SK-N-SH (cell line): ENCODE results near the gene APP. TPM values are rescaled to one million over a fixed set of nuclear protein-coding genes. Genes with fewer than 3 reads are reported as not detected.

Experiments
- CTCF ChIA-PET: fragments of 300-600, 350-600 bp; formaldehyde crosslinking; extraction: SDS; loops from one replicate; lab custom pipeline; 2021; lab: Yijun Ruan, JAX
- POLR2A ChIA-PET: fragments of 350-600 bp; sonication (Branson Sonifier 250); formaldehyde crosslinking; extraction: SDS; loops from one replicate; lab custom pipeline; 2020; ENCODE audit warnings: antibody characterized with exemption, inconsistent platforms; lab: Yijun Ruan, JAX
- DNase-seq: peaks from one replicate; pipeline ENCODE4 v3.0.0; 2012
- H2AFZ ChIP-seq: fragments of 200-600 bp; sonication (generic); 2 replicates; pipeline ENCODE4 v1.8.1; 2016; ENCODE audit warnings: antibody characterized with exemption, mild to moderate bottlenecking, low read depth
- H3F3A ChIP-seq: fragments of 200-600 bp; sonication (generic); replicated peaks from 2 replicates; pipeline ENCODE3; 2016; ENCODE audit warnings: antibody characterized with exemption, mild to moderate bottlenecking; ENCODE audit not compliant: insufficient read depth
- H3K27ac ChIP-seq, 2 experiments: fragments of 200-500 bp in 1 of 2; fragments of 200-600 bp in 1 of 2; sonication (Bioruptor generic) in 1 of 2; sonication (generic), shearing (Covaris generic) in 1 of 2; 2 replicates each; pipeline versions ENCODE4 v1.5.1 to v1.6.1; 2014 to 2016; ENCODE audit warnings: low read depth in 2 of 2, inconsistent platforms in 1 of 2, low read length in 1 of 2, mild to moderate bottlenecking in 1 of 2, mixed read lengths in 1 of 2
- H3K27me3 ChIP-seq: fragments of 200-600 bp; sonication (generic), shearing (Covaris generic); 2 replicates; pipeline ENCODE4 v1.6.1; 2016; ENCODE audit warnings: mixed run types; ENCODE audit not compliant: insufficient read depth
- H3K36me3 ChIP-seq, 2 experiments: fragments of 200-500 bp in 1 of 2; fragments of 200-600 bp in 1 of 2; sonication (Bioruptor generic) in 1 of 2; sonication (generic) in 1 of 2; replicated peaks in 1 of 2; 2 replicates each; pipeline versions ENCODE3 to v1.5.1; 2014 to 2016; ENCODE audit warnings: low read length in 1 of 2, mild to moderate bottlenecking in 1 of 2; ENCODE audit not compliant: insufficient read depth in 2 of 2, control insufficient read depth in 1 of 2
- H3K4me1 ChIP-seq, 2 experiments: fragments of 200-500 bp in 1 of 2; fragments of 200-600 bp in 1 of 2; sonication (Bioruptor generic) in 1 of 2; sonication (generic), shearing (Covaris generic) in 1 of 2; 2 replicates each; pipeline versions ENCODE4 v1.5.1 to v1.6.1; 2014 to 2016; ENCODE audit warnings: low read depth in 1 of 2, low read length in 1 of 2, mixed run types in 1 of 2; ENCODE audit not compliant: insufficient read depth in 2 of 2, control insufficient read depth in 1 of 2
- H3K4me2 ChIP-seq: fragments of 200-600 bp; sonication (generic), shearing (Covaris generic); 2 replicates; pipeline ENCODE4 v1.6.1; 2017; ENCODE audit warnings: mixed run types
- H3K4me3 ChIP-seq, 2 experiments: fragments of 200-500 bp in 1 of 2; fragments of 200-600 bp in 1 of 2; sonication (Bioruptor generic) in 1 of 2; sonication (generic), shearing (Covaris generic) in 1 of 2; 2 replicates each; pipeline versions ENCODE4 v1.5.1 to v1.8.1; 2014 to 2016; ENCODE audit warnings: low read depth in 2 of 2, inconsistent platforms in 1 of 2, low read length in 1 of 2, mild to moderate bottlenecking in 1 of 2, mixed read lengths in 1 of 2, moderate library complexity in 1 of 2
- H3K79me2 ChIP-seq: fragments of 200-600 bp; sonication (generic); 2 replicates; pipeline ENCODE4 v1.8.1; 2017; ENCODE audit warnings: mild to moderate bottlenecking; ENCODE audit not compliant: insufficient read depth
- H3K9ac ChIP-seq: fragments of 200-600 bp; sonication (generic); 2 replicates; pipeline ENCODE4 v1.6.1; 2017; ENCODE audit warnings: mixed run types
- H3K9me2 ChIP-seq: fragments of 200-600 bp; sonication (generic); 2 replicates; pipeline ENCODE4 v1.6.1; 2017; ENCODE audit warnings: mixed run types
- H3K9me3 ChIP-seq: fragments of 200-600 bp; sonication (generic); 2 replicates; pipeline ENCODE4 v1.6.1; 2017; ENCODE audit warnings: mixed run types, mild to moderate bottlenecking, moderate library complexity
- H4K20me1 ChIP-seq: fragments of 200-600 bp; sonication (generic); 2 replicates; pipeline ENCODE4 v1.6.1; 2017; ENCODE audit warnings: mild to moderate bottlenecking, mixed run types; ENCODE audit not compliant: insufficient read depth
- CTCF ChIP-seq: fragments of 200-600 bp; sonication (generic); IDR thresholded peaks from 2 replicates; pipeline ENCODE4 v1.6.1; 2017; ENCODE audit warnings: antibody characterized with exemption, mild to moderate bottlenecking, moderate library complexity
- EP300 ChIP-seq, 2 experiments: IDR thresholded peaks; 2 replicates each; pipeline versions ENCODE4 v1.4.0 to v1.6.1; 2012; ENCODE audit warnings: borderline replicate concordance in 1 of 2, low read depth in 1 of 2, low read length in 1 of 2
- JUND ChIP-seq: IDR thresholded peaks from 2 replicates; pipeline ENCODE4 v1.4.0; 2012
- POLR2AphosphoS5 ChIP-seq: IDR thresholded peaks from 2 replicates; pipeline ENCODE4 v1.6.1; 2012; ENCODE audit warnings: low read depth, low read length
- RAD21 ChIP-seq: IDR thresholded peaks from 2 replicates; pipeline ENCODE4 v1.6.1; 2012; ENCODE audit warnings: mild to moderate bottlenecking, low read length
- SMC3 ChIP-seq: IDR thresholded peaks from 2 replicates; pipeline ENCODE4 v1.6.1; 2012; ENCODE audit warnings: low read depth, low read length, improper control_type of control experiment
- TAF1 ChIP-seq: IDR thresholded peaks from 2 replicates; pipeline ENCODE4 v1.6.1; 2012; ENCODE audit warnings: low read depth, mild to moderate bottlenecking, low read length, moderate library complexity, borderline replicate concordance
- USF1 ChIP-seq: IDR thresholded peaks from 2 replicates; pipeline ENCODE4 v1.4.0; 2012; ENCODE audit warnings: low read depth, borderline replicate concordance
- WGBS: methylation state at CpG from one replicate; pipeline ENCODE4 v1.1.6; 2017; ENCODE audit warnings: low lambda C conversion rate; 5-methylcytosine and 5-hydroxymethylcytosine counted together
- polyA plus RNA-seq, 3 experiments: library from polyadenylated mRNA; depleted of rRNA; stranded (reverse); fragments of >200 nt; gene quantifications; 2 replicates each; pipeline ENCODE4 v1.2.3, GENCODE V29; 2012
- TF ChIP-seq, protein P1 (sequence below): fragments of 150-350 bp; IDR thresholded peaks from 2 replicates; pipeline ENCODE4 v1.6.1; 2017; ENCODE audit warnings: antibody characterized with exemption, low read length, low read depth, borderline replicate concordance

The APP gene
- polyA plus RNA-seq, 1 of the 3 experiments (the other 2 are of a cell fraction): 780 TPM

GRCh38 chr21:25881524-25882376, 288.8 kb downstream of the APP start:
- Histone ChIP-seq H3K4me1 (no peaks in the 10 kb centered on the region), H3K36me3 (peaks cover 7 to 24% of the 10 kb centered on the region in 2 experiments), H2AFZ (no peak overlapping the region), H3K4me2 (no peak overlapping the region), H3K27ac (no peak overlapping the region; a peak in 1 of 4 replicates), H3K9me2 (no peaks in the 10 kb centered on the region), H3K9ac (no peak overlapping the region), H4K20me1 (no peaks in the 10 kb centered on the region), H3K27me3 (no peaks in the 10 kb centered on the region), H3K79me2 (no peaks in the 10 kb centered on the region), H3K9me3 (no peaks in the 10 kb centered on the region), H3F3A (peaks cover 4% of the 10 kb centered on the region), H3K4me3 (peak overlapping the region in 1 of 2 experiments; percentile 17; a peak in 2 of 4 replicates)
- POLR2A ChIA-PET: no interaction called here
- WGBS: 69% methylated on average over 17 of the region's 17 CpGs
- CTCF ChIA-PET: interaction anchor here (0.6 to 7.6 kb wide), 17 partner anchors 12 to 963 kb away, joined by 3 to 59 read pairs (median 4); partner anchors contain the start of gene APP
- TF ChIP-seq SMC3 (peak; percentile 89), CTCF (peak; percentile 97), USF1 (no peak), RAD21 (peak; percentile 87)
- DNase-seq: peak; percentile 64

DNA sequence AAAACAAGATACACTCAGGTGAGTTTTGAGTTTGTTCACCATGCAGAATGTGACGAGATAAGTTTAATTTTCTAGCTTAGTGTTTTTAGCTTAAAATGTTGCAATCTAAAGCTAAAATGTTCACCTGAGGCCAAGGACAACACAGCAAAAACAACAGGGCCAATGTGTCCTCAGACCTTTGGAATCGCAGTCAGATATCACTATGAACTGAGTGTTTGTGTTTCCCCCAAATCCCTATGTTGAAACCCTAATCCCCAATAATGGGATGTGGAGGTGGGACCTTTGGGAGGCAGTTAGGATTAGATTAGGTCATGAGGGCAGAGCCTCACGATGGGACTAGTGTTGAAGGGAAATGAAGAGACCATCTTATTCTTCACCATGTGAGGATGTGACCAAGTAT, 291.4 kb downstream of the APP start:
- POLR2A ChIA-PET: no interaction called here

More for the DNA sequence above, 291.4 kb downstream of the APP start:
- no peaks in the 10 kb centered on the region for H3K79me2 ChIP-seq
- peaks cover 0 to 3% of the 10 kb centered on the region in 2 experiments; a peak in 2 of 4 replicates for H3K4me1 ChIP-seq
- TF ChIP-seq, protein P1, sequence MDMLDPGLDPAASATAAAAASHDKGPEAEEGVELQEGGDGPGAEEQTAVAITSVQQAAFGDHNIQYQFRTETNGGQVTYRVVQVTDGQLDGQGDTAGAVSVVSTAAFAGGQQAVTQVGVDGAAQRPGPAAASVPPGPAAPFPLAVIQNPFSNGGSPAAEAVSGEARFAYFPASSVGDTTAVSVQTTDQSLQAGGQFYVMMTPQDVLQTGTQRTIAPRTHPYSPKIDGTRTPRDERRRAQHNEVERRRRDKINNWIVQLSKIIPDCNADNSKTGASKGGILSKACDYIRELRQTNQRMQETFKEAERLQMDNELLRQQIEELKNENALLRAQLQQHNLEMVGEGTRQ: no peak
- TF ChIP-seq JUND (no peak), POLR2AphosphoS5 (no peak), TAF1 (no peak), EP300 (IDR thresholded peaks at IDR 0.05; ENCODE audit: borderline replicate concordance in 1 of 2, low read depth in 1 of 2, low read length in 1 of 2) (no peak)
- TF ChIP-seq, all 33 proteins: peak for 0
- no peak for DNase-seq
- CTCF ChIA-PET: interaction anchor here (0.9 to 1.2 kb wide), 3 partner anchors 17 to 88 kb away, joined by 3 to 4 read pairs (median 4); no protein-coding TSS in a partner anchor
- Histone ChIP-seq H3K27ac (no peak overlapping the region), H3K9me3 (no peaks in the 10 kb centered on the region), H2AFZ (no peak overlapping the region), H3K9me2 (no peaks in the 10 kb centered on the region), H4K20me1 (no peaks in the 10 kb centered on the region), H3K4me2 (no peak overlapping the region), H3F3A (peaks cover 4% of the 10 kb centered on the region), H3K9ac (no peak overlapping the region), H3K36me3 (peaks cover 14 to 20% of the 10 kb centered on the region in 2 experiments), H3K4me3 (no peak overlapping the region), H3K27me3 (no peaks in the 10 kb centered on the region)
- WGBS: 100% methylated on average over 3 of the region's 3 CpGs
